HFFc6 (cell line): ENCODE results near the gene KDM5B. TPM values are rescaled to one million over a fixed set of nuclear protein-coding genes. Genes with fewer than 3 reads are reported as not detected.

Experiments used
- DNase-seq: peaks from one replicate; pipeline ENCODE4 v3.0.0-alpha.2; 2018
- H3K27ac Mint-ChIP-seq: 2 replicates; pipeline ENCODE4 v1.8.0; 2020; ENCODE audit warnings: mild to moderate bottlenecking, mixed read lengths
- H3K27me3 Mint-ChIP-seq: 2 replicates; pipeline ENCODE4 v1.8.0; 2021; ENCODE audit warnings: mild to moderate bottlenecking, moderate library complexity, mixed read lengths; ENCODE audit not compliant: insufficient read depth
- H3K36me3 Mint-ChIP-seq: 2 replicates; pipeline ENCODE4 v1.8.0; 2021; ENCODE audit warnings: low read depth, mixed read lengths
- H3K4me1 Mint-ChIP-seq: 2 replicates; pipeline ENCODE4 v1.8.0; 2020; ENCODE audit warnings: low read depth, mixed read lengths
- H3K4me3 Mint-ChIP-seq: 2 replicates; pipeline ENCODE4 v1.8.0; 2020; ENCODE audit warnings: mild to moderate bottlenecking, moderate library complexity, mixed read lengths
- H3K9me3 Mint-ChIP-seq: 2 replicates; pipeline ENCODE4 v1.8.0; 2020; ENCODE audit warnings: mild to moderate bottlenecking, mixed read lengths
- CTCF ChIP-seq: fragments of 200-600 bp; sonication (generic); IDR thresholded peaks from 2 replicates; pipeline ENCODE4 v1.5.0; 2021; ENCODE audit warnings: antibody characterized with exemption, mild to moderate bottlenecking
- total RNA-seq, 6 experiments: library from RNA; stranded (reverse); fragmentation: NEBNext Ultra II Directional; extraction: Animal tissue kit (Norgen Biotek cat#: 25700); gene quantifications; 2 replicates in 1 of 6; 3 replicates in 5 of 6; pipeline ENCODE4 v1.2.3, GENCODE V29; 2021

Gene KDM5B
- total RNA-seq, 6 experiments from 2014 or later: 48.1 to 65.5 (median 53.5) TPM

GRCh38 chr1:202825748-202826147, 17.5 kb upstream of the KDM5B start:
- Mint-ChIP-seq H3K9me3 (no peaks in the 10 kb centered on the region), H3K4me3 (no peak overlapping the region), H3K4me1 (peaks cover 11% of the 10 kb centered on the region), H3K27me3 (peaks cover 18% of the 10 kb centered on the region), H3K27ac (no peak overlapping the region), H3K36me3 (no peaks in the 10 kb centered on the region)
- TF ChIP-seq CTCF: no peak
- DNase-seq: no peak

DNA sequence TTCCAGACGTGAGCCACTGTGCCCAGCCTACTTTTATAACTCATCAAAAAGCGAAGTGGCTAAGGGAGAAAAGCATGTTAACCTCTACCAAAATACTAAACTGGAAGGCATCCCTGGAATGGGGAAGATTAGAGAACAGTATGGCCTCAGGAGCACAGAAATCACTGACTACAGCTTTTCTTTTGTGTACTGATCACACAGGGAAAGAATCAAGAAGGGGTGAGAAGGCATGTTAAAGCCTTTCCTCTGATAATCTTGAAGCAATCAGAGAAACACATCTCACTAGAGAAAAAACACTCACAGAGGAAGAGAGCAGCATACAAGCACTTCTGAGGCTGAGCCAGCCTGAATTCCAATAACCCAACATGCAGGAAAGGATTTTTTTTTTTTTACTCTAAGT, 13.2 kb upstream of the KDM5B start:
- H3K27me3 Mint-ChIP-seq: peaks cover 27% of the 10 kb centered on the region
- H3K4me3 Mint-ChIP-seq: peak overlapping the region; percentile 40
- no peaks in the 10 kb centered on the region for H3K36me3 Mint-ChIP-seq

DNA sequence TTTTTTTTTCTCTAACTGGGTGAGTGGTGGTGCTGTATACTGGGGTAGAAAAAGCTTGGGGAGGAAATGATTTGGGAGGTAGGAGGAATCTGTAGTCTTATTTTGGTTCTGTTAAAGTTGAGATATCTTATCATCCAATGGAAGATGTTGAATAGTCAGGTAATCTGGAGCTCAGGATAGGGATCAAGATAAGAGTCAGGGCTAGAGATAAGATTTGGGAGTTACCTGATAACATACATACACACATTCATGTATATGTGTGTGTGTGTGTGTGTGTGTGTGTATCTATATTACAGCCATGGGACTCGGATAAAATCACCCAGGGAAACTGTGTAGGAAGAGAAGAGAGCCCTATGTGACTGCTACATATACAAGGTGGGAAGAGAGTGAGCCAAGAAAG, 10.6 kb upstream of the KDM5B start:
- H3K36me3 Mint-ChIP-seq: no peaks in the 10 kb centered on the region
- H3K9me3 Mint-ChIP-seq: no peaks in the 10 kb centered on the region
- no peak for TF ChIP-seq CTCF
- peaks cover 17% of the 10 kb centered on the region for H3K4me1 Mint-ChIP-seq
- H3K27me3 Mint-ChIP-seq: peaks cover 24% of the 10 kb centered on the region
- H3K4me3 Mint-ChIP-seq: no peak overlapping the region
- DNase-seq: no peak
- H3K27ac Mint-ChIP-seq: no peak overlapping the region

More for the DNA sequence above, 13.2 kb upstream of the KDM5B start:
- DNase-seq: peak; percentile 62
- Mint-ChIP-seq H3K27ac (peak overlapping the region; percentile 80), H3K9me3 (no peaks in the 10 kb centered on the region), H3K4me1 (peaks cover 11% of the 10 kb centered on the region)
- no peak for TF ChIP-seq CTCF

DNA sequence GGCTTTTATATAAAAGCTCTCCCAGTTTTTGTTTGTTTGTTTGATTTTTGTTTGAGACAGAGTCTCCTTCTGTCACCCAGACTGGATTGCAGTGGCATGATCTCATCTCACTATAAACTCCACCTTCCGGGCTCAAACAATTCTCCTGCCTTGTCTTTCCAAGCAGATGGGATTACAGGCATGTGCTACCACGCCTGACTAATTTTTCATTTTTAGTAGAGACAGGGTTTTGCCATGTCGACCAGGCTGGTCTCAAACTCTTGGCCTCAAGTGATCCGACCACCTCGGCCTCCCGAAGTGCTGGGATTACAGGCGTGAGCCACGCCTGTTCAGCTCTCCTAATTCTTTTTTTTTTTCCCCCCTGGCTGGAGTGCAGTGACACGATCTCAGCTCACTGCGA, 6.9 kb upstream of the KDM5B start:
- no peak overlapping the region for H3K27ac Mint-ChIP-seq
- H3K36me3 Mint-ChIP-seq: no peaks in the 10 kb centered on the region
- peaks cover 21% of the 10 kb centered on the region for H3K27me3 Mint-ChIP-seq
- H3K4me3 Mint-ChIP-seq: no peak overlapping the region
- H3K9me3 Mint-ChIP-seq: no peaks in the 10 kb centered on the region
- DNase-seq: no peak
- TF ChIP-seq CTCF: no peak
- H3K4me1 Mint-ChIP-seq: peaks cover 29% of the 10 kb centered on the region

DNA sequence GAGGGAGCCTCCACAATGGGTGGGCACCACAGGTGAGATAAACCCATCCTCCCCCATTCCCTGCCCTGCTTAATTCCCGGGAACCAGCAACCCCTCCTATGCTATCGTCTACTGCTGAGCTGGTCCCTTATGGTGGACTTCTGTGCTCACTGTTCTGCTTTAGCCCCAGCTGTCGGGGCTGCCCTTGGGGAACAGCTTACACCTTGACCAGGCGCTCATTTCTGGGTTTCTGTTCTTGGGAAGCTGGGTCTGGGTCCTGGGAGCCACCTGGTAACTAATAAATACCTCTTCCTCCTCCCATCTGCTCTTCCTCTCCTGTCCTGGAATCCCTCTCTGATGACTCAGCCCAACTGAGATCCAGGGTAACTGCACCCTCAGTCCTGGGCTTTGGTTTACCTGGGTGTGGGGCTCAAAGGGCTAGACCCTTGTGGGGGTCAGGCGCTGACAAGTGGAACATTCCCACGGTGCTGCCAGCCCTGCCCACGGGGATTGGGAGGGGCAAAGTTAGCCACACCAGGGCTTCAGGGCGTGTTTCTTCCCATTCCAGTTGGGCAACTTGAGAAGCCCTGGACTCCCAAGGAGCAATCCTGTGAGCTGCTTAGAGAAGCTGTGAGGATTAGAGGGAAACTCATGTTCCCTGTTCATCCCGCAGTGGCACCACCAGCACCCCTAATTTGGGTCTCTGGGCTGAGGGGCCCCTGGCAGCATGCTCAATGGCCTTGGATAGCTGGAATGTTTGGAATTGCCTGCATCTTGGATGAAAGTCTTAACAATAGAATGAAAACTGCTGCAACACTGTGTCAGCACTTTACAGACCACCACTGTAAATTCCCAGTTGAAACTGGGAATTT, 4.2 kb upstream of the KDM5B start:
- peak overlapping the region; percentile 92 for H3K4me3 Mint-ChIP-seq
- TF ChIP-seq CTCF: no peak
- H3K4me1 Mint-ChIP-seq: peaks cover 48% of the 10 kb centered on the region
- H3K27me3 Mint-ChIP-seq: peaks cover 13% of the 10 kb centered on the region
- H3K36me3 Mint-ChIP-seq: no peaks in the 10 kb centered on the region
- DNase-seq: no peak
- no peaks in the 10 kb centered on the region for H3K9me3 Mint-ChIP-seq
- no peak overlapping the region for H3K27ac Mint-ChIP-seq
